Left ventricle myocardium inferior (tissue), 1 donor: ENCODE measurements around the gene PPP6R3. TPM values are rescaled to one million over a fixed set of nuclear protein-coding genes. Genes with fewer than 3 reads are reported as not detected.
A peak's percentile ranks its signal among the peaks of the same experiment; 100 is the strongest.

Experiments
- DNase-seq: peaks from one replicate; pipeline ENCODE4 v3.0.0-alpha.2; 2020
- H3K27ac ChIP-seq: fragments of 200-600 bp; replicated peaks from 2 replicates; pipeline ENCODE4 v1.8.0; 2021
- H3K27me3 ChIP-seq: fragments of 200-600 bp; 2 replicates; pipeline ENCODE4 v1.8.0; 2021; ENCODE audit warnings: low read depth
- H3K36me3 ChIP-seq: fragments of 200-600 bp; 2 replicates; pipeline ENCODE4 v1.8.0; 2021
- H3K4me1 ChIP-seq: fragments of 200-600 bp; 2 replicates; pipeline ENCODE4 v1.8.0; 2021
- H3K4me3 ChIP-seq: fragments of 200-600 bp; 2 replicates; pipeline ENCODE4 v1.8.0; 2021; ENCODE audit warnings: mild to moderate bottlenecking, moderate library complexity
- H3K9me3 ChIP-seq: fragments of 200-600 bp; replicated peaks from 2 replicates; pipeline ENCODE4 v1.8.0; 2021
- CTCF ChIP-seq: fragments of 200-600 bp; IDR thresholded peaks from 2 replicates; pipeline ENCODE4 v1.8.0; 2021; ENCODE audit warnings: antibody characterized with exemption, mild to moderate bottlenecking, borderline replicate concordance
- intact Hi-C: fragments of 100-400 bp; cut with micrococcal nuclease; formaldehyde crosslinking; loops from one replicate; pipeline ENCODE4 v1.11.0; 2022
- total RNA-seq: library from RNA; stranded (reverse); fragmentation: NEBNext Ultra II Directional; extraction: Animal tissue kit (Norgen Biotek cat#: 25700); gene quantifications from one replicate; pipeline ENCODE4 v1.2.1, GENCODE V29; 2021
- donor health status: DM: no; HTN: yes; CAD: no; lungs with severe emphysema.

PPP6R3 gene
- total RNA-seq, 1 donor from 2014 or later = 78.8 TPM

GRCh38 chr11:68517121-68517741 lies 56.7 kb downstream of the PPP6R3 start:
- peaks cover 45% of the 10 kb centered on the region for H3K36me3 ChIP-seq
- TF ChIP-seq CTCF = no peak
- H3K27me3 ChIP-seq = no peaks in the 10 kb centered on the region
- no peak overlapping the region for H3K4me3 ChIP-seq
- H3K9me3 ChIP-seq = no peaks in the 10 kb centered on the region
- no peak overlapping the region for H3K27ac ChIP-seq
- intact Hi-C loops = no loop called here
- no peak for DNase-seq
- H3K4me1 ChIP-seq = peaks cover 58% of the 10 kb centered on the region

DNA sequence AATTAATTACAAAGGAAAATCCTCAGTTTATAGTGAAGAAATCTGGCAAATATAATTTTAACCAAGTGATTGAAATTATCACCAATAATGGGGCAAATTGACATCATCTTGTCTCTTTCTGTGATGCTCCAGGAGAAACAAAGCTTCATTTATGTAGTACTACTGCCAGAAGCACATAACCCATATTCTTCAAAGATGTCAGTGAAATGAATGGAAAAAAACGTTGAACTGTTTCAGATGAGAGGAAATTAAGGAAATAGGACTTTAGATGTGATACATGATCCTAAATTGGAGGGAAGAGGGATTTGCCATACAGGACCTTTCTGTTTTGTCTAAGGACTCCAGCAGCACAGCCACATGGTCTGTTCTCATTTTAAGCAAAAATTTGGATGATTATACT lies 57.6 kb downstream of the PPP6R3 start:
- TF ChIP-seq CTCF = no peak
- H3K4me3 ChIP-seq = no peak overlapping the region

DNA sequence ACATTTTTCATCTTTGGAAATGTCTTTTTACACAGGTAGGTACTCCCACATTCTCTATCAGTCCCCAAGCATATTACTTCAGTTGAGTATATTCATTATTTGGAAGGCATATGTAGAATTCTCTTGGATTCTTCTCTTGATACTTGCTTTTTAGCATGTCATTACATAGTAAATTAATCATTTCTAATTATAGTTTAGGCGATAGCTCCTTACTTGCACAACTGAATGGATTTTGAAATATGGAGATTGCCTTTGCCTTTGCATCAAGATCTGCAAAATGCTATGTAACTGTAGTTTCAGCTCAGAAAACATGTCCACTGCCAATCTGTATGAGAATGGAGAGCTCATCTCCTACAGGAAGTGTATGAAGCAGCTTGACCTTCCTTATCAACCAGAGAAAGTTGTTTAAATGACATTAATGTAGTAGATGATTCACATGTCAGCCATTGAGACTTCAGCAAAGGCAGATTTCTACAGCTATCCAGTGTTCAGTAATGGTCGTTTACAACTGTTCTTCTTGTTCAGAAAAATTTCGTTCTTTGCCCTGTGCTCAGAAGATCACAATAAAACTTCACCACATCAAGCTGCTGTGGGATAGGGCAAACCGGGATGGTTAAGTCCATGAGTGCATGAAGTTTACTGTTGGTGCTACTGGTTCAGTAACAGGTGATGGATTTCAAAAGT lies 61.6 kb downstream of the PPP6R3 start:
- intact Hi-C loops = no loop called here
- Histone ChIP-seq H3K4me3 (no peak overlapping the region), H3K27ac (no peak overlapping the region), H3K27me3 (no peaks in the 10 kb centered on the region), H3K9me3 (no peaks in the 10 kb centered on the region), H3K4me1 (peaks cover 86% of the 10 kb centered on the region), H3K36me3 (peaks cover 54% of the 10 kb centered on the region)
- no peak for DNase-seq
- TF ChIP-seq CTCF = no peak

More for the DNA sequence above, 57.6 kb downstream of the PPP6R3 start:
- Histone ChIP-seq H3K27me3 (no peaks in the 10 kb centered on the region), H3K4me1 (peaks cover 66% of the 10 kb centered on the region), H3K36me3 (peaks cover 54% of the 10 kb centered on the region), H3K9me3 (no peaks in the 10 kb centered on the region), H3K27ac (no peak overlapping the region)
- intact Hi-C loops = no loop called here
- no peak for DNase-seq

GRCh38 chr11:68523033-68523432 lies 62.5 kb downstream of the PPP6R3 start:
- H3K36me3 ChIP-seq = peaks cover 64% of the 10 kb centered on the region
- no peak overlapping the region for H3K27ac ChIP-seq
- DNase-seq = no peak
- intact Hi-C loops = no loop called here
- H3K9me3 ChIP-seq = no peaks in the 10 kb centered on the region
- no peak overlapping the region for H3K4me3 ChIP-seq
- H3K4me1 ChIP-seq = peaks cover 86% of the 10 kb centered on the region
- no peaks in the 10 kb centered on the region for H3K27me3 ChIP-seq
- no peak for TF ChIP-seq CTCF

DNA sequence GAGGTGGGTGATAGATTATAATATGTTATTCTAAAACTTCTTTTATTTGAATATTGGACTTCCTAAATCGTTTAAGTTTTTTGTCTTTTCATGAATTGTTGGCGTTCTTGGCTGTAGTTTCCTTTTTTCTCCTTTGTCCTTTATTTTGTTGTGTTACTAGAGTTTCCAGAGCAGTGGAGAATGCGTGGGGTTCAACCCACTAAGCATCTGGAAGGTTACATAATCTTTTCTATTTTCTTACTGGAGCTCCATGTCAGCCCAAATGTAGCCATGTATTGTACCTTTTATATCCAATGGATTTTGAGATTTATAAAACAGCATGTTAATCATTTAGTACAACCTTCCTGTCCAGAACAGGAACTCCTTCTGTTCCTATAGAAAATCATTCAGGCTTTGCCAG lies 63.2 kb downstream of the PPP6R3 start:
- H3K4me1 ChIP-seq = peaks cover 86% of the 10 kb centered on the region
- TF ChIP-seq CTCF = no peak
- no peaks in the 10 kb centered on the region for H3K27me3 ChIP-seq
- H3K9me3 ChIP-seq = no peaks in the 10 kb centered on the region
- peaks cover 65% of the 10 kb centered on the region for H3K36me3 ChIP-seq
- intact Hi-C loops = no loop called here
- H3K27ac ChIP-seq = peak overlapping the region; percentile 59
- H3K4me3 ChIP-seq = no peak overlapping the region
- DNase-seq = no peak
